DND-41 (cell line): ENCODE measurements around the gene NPIPA8.
"Not testable (repeated sequence)": the region's sequence is repeated elsewhere in the genome, so short reads cannot be mapped to it uniquely, and the experiment has no call there.

Experiments
- ATAC-seq: fragments of 200-7000 bp; cut with Tn5 transposase; 3 replicates; pipeline ENCODE4 v1.9.1; 2021; ENCODE audit warnings: low read depth; ENCODE audit not compliant: insufficient read depth
- DNase-seq: peaks from one replicate; pipeline ENCODE4 v3.0.0-alpha.2; 2020
- H2AFZ ChIP-seq: 2 replicates; pipeline ENCODE4 v1.6.0; 2012; ENCODE audit warnings: low read depth, low read length
- H3K27ac ChIP-seq: 2 replicates; pipeline ENCODE4 v1.5.1; 2012; ENCODE audit warnings: low read length, inconsistent platforms
- H3K27me3 ChIP-seq: fragments of 200-600 bp; sonication (generic); 2 replicates; pipeline ENCODE4 v1.6.0; 2012; ENCODE audit warnings: low read length, mild to moderate bottlenecking, inconsistent platforms; ENCODE audit not compliant: insufficient read depth, poor library complexity
- H3K36me3 ChIP-seq: 2 replicates; pipeline ENCODE4 v1.5.1; 2012; ENCODE audit warnings: low read length, inconsistent platforms; ENCODE audit not compliant: insufficient read depth
- H3K4me1 ChIP-seq: 2 replicates; pipeline ENCODE4 v1.5.1; 2012; ENCODE audit warnings: mild to moderate bottlenecking, low read length; ENCODE audit not compliant: insufficient read depth
- H3K4me2 ChIP-seq: 2 replicates; pipeline ENCODE4 v1.6.0; 2012; ENCODE audit warnings: mild to moderate bottlenecking, moderate library complexity, low read length, inconsistent platforms; ENCODE audit not compliant: insufficient read depth
- H3K4me3 ChIP-seq, 2 experiments: fragments of 200-600 bp in 1 of 2; shearing (Covaris generic) in 1 of 2; 2 replicates each; pipeline ENCODE4 v1.5.1; 2012 to 2016; ENCODE audit warnings: inconsistent platforms in 2 of 2, low read length in 2 of 2, mild to moderate bottlenecking in 2 of 2, low read depth in 1 of 2, moderate library complexity in 1 of 2
- H3K79me2 ChIP-seq: 2 replicates; pipeline ENCODE4 v1.6.0; 2012; ENCODE audit warnings: low read length, inconsistent platforms; ENCODE audit not compliant: insufficient read depth
- H3K9ac ChIP-seq: 2 replicates; pipeline ENCODE4 v1.6.0; 2012; ENCODE audit warnings: low read depth, mild to moderate bottlenecking, inconsistent platforms, low read length, moderate library complexity
- H3K9me3 ChIP-seq: 2 replicates; pipeline ENCODE4 v1.5.1; 2012; ENCODE audit warnings: low read length, moderate library complexity, mild to moderate bottlenecking, inconsistent platforms; ENCODE audit not compliant: insufficient read depth, severe bottlenecking
- H4K20me1 ChIP-seq: 2 replicates; pipeline ENCODE4 v1.6.0; 2012; ENCODE audit warnings: low read length; ENCODE audit not compliant: insufficient read depth

The NPIPA8 gene

DNA sequence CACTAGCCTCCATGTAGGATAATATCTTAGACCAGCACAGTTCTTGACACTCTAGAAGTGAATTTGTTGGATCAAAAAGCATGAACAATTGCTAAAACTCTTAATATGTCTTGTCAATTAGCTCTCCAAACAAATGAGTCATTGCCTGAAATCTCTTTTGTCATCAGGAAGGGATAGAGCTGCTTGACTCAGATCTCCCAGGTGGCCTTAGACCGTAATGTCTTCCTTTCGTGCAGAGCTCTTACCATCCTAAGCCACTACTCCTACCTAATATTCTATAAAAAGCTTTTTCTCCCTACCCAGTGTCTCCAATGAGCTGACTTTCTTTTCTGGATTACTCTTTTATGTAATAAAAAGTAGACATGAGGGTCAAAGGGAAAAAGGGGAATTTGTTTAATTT is 66.4 kb downstream of the NPIPA8 start:
- not testable (repeated sequence) for H4K20me1 ChIP-seq, H3K4me2 ChIP-seq, DNase-seq, H3K4me3 ChIP-seq, H3K9me3 ChIP-seq, H3K9ac ChIP-seq, ATAC-seq, H3K4me1 ChIP-seq, H3K36me3 ChIP-seq, H3K79me2 ChIP-seq, H3K27me3 ChIP-seq, H3K27ac ChIP-seq, H2AFZ ChIP-seq
